ENCODE data around the gene TPP1.

The TPP1 gene

GRCh38 chr11:6638429-6638828 lies 19.2 kb upstream of the TPP1 start:
- Mint-ChIP-seq H3K27me3 (ENCODE audit: low read depth) (no peaks in the 10 kb centered on the region), H3K9me3 (no peaks in the 10 kb centered on the region), H3K4me3 (no peak overlapping the region), H3K36me3 (ENCODE audit: low read depth) (peaks cover 16% of the 10 kb centered on the region), H3K27ac (no peak overlapping the region), H3K4me1 (peaks cover 6% of the 10 kb centered on the region)
- TF ChIP-seq CTCF (IDR thresholded peaks at IDR 0.05; ENCODE audit: unreplicated experiment in 3 of 3): no peak

- H3K4me3 Mint-ChIP-seq: no peak overlapping the region
- H3K27ac Mint-ChIP-seq: no peak overlapping the region
- peaks cover 6% of the 10 kb centered on the region for H3K4me1 Mint-ChIP-seq
- TF ChIP-seq CTCF (IDR thresholded peaks at IDR 0.05; ENCODE audit: unreplicated experiment in 3 of 3): no peak
- H3K36me3 Mint-ChIP-seq (ENCODE audit: low read depth): peaks cover 21% of the 10 kb centered on the region
- H3K9me3 Mint-ChIP-seq: no peaks in the 10 kb centered on the region
- H3K27me3 Mint-ChIP-seq (ENCODE audit: low read depth): no peaks in the 10 kb centered on the region
These were observed 18.6 kb upstream of the TPP1 start for GRCh38 chr11:6637871-6638270.

DNA sequence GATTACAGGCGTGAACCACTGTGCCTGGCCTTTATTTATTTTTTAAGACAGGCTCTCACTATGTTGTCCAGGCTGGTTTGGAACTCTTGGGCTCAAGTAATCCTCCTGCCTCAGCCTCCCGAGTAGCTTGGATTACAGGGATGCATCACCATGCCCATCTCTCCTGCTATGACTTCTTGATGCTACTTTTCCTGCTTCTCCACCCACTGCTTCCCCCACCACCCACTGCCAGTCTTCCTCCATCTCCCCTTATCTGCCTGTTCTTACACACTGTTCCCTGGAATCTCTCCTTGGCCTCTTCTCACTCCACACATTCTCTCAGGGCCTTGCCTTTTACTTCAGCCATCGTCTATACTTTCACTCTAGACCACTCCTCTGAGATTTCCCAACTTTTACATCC lies 17.3 kb upstream of the TPP1 start:
- no peaks in the 10 kb centered on the region for H3K9me3 Mint-ChIP-seq
- H3K36me3 Mint-ChIP-seq (ENCODE audit: low read depth): peaks cover 31% of the 10 kb centered on the region
- TF ChIP-seq CTCF (IDR thresholded peaks at IDR 0.05; ENCODE audit: unreplicated experiment in 3 of 3): no peak
- H3K27ac Mint-ChIP-seq: no peak overlapping the region
- H3K27me3 Mint-ChIP-seq (ENCODE audit: low read depth): peaks cover 4% of the 10 kb centered on the region
- H3K4me3 Mint-ChIP-seq: no peak overlapping the region
- H3K4me1 Mint-ChIP-seq: peaks cover 6% of the 10 kb centered on the region

- peaks cover 6% of the 10 kb centered on the region for H3K4me1 Mint-ChIP-seq
- no peak overlapping the region for H3K27ac Mint-ChIP-seq
- TF ChIP-seq CTCF (IDR thresholded peaks at IDR 0.05; ENCODE audit: unreplicated experiment in 3 of 3): no peak
- H3K9me3 Mint-ChIP-seq: no peaks in the 10 kb centered on the region
- no peak overlapping the region for H3K4me3 Mint-ChIP-seq
- H3K27me3 Mint-ChIP-seq (ENCODE audit: low read depth): peaks cover 9% of the 10 kb centered on the region
- H3K36me3 Mint-ChIP-seq (ENCODE audit: low read depth): peaks cover 41% of the 10 kb centered on the region
These were observed 16.1 kb upstream of the TPP1 start for GRCh38 chr11:6635082-6635932.

DNA sequence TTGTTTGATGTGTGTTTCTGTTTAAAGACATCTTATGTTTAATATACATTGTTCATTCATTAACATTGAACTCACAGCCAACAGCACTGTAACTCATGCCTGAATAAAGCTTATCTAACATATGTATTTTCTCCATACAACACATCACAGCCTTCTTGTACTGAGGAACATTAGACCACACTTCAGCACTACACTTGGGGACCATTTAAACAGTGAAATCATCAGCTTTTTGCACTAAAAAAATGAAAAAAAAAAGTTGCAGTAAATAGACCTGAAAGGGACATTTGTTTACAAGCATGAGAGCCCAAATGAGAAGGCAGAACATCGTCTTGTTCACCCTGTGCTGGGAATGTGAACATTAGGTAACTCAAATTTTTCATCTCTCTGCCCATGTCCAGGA lies 15.3 kb upstream of the TPP1 start:
- TF ChIP-seq CTCF (IDR thresholded peaks at IDR 0.05; ENCODE audit: unreplicated experiment in 3 of 3): no peak
- Mint-ChIP-seq H3K27ac (no peak overlapping the region), H3K4me1 (peaks cover 4% of the 10 kb centered on the region), H3K36me3 (ENCODE audit: low read depth) (peaks cover 42% of the 10 kb centered on the region), H3K4me3 (no peak overlapping the region), H3K9me3 (no peaks in the 10 kb centered on the region), H3K27me3 (ENCODE audit: low read depth) (peaks cover 9% of the 10 kb centered on the region)
